Urinary bladder (tissue), 4 donors: ENCODE measurements around the gene CD53. TPM values are rescaled to one million over a fixed set of nuclear protein-coding genes. Genes with fewer than 3 reads are reported as not detected.
"Not testable (repeated sequence)": the region's sequence is repeated elsewhere in the genome, so short reads cannot be mapped to it uniquely, and the experiment has no call there.

Experiments used
- DNase-seq: peaks from one replicate; pipeline ENCODE4 v3.0.0-alpha.2; 2015; ENCODE audit errors: extremely low spot score
- H3K27ac ChIP-seq: one replicate; pipeline ENCODE4 v1.5.1; 2013; ENCODE audit warnings: low read depth, mild to moderate bottlenecking, moderate library complexity
- H3K36me3 ChIP-seq: one replicate; pipeline ENCODE4 v1.6.1; 2013; ENCODE audit warnings: mild to moderate bottlenecking, moderate library complexity; ENCODE audit not compliant: insufficient read depth
- H3K4me1 ChIP-seq: one replicate; pipeline ENCODE4 v1.6.1; 2013; ENCODE audit warnings: mild to moderate bottlenecking, moderate library complexity; ENCODE audit not compliant: insufficient read depth
- H3K4me3 ChIP-seq: one replicate; pipeline ENCODE4 v1.5.1; 2013; ENCODE audit warnings: low read depth, low read length
- WGBS: extraction: QIAGEN DNeasy Blood & Tissue Kit; methylation state at CpG from one replicate; pipeline ENCODE4 v1.1.7; 2013; 5-methylcytosine and 5-hydroxymethylcytosine counted together
- polyA plus RNA-seq: library from polyadenylated mRNA; stranded (reverse); fragments of 200-250 nt; gene quantifications from one replicate; pipeline ENCODE4 v1.2.3, GENCODE V29; 2013
- total RNA-seq: library from RNA; depleted of rRNA; stranded (reverse); fragments of >200 nt; gene quantifications from one replicate; pipeline ENCODE4 v1.2.3, GENCODE V29; 2014
- donor health status: healthy with polysubstance abuse.
- donor health status: healthy.

Gene CD53
- total RNA-seq (21.5 TPM), polyA plus RNA-seq (48.9 TPM)

GRCh38 chr1:110872745-110873720, at the start of gene CD53:
TSS of gene CD53 (plus strand) at chr1:110873148. CDS start at chr1:110891409, 18,261 bp downstream.
- Histone ChIP-seq H3K4me1 (no peaks in the 10 kb centered on the region), H3K27ac (no peak within 1 kb of the TSS), H3K4me3 (peak within 1 kb of the TSS; percentile 33), H3K36me3 (no peaks in the 10 kb centered on the region)
- WGBS: 54% methylated on average over 11 of the region's 11 CpGs
- no peak for DNase-seq

- 78% methylated on average over 4 of the region's 4 CpGs for WGBS
- no peak for DNase-seq
- Histone ChIP-seq H3K27ac (no peak overlapping the region), H3K4me3 (no peak overlapping the region), H3K4me1 (no peaks in the 10 kb centered on the region), H3K36me3 (no peaks in the 10 kb centered on the region)
These were observed 48.8 kb upstream of the CD53 start for GRCh38 chr1:110824192-110824591.

GRCh38 chr1:110829955-110830553, 42.9 kb upstream of the CD53 start:
- Histone ChIP-seq H3K27ac (no peak overlapping the region), H3K4me3 (no peak overlapping the region), H3K4me1 (no peaks in the 10 kb centered on the region), H3K36me3 (no peaks in the 10 kb centered on the region)
- DNase-seq: no peak
- 46% methylated on average over 5 of the region's 5 CpGs for WGBS

- H3K36me3 ChIP-seq, H3K4me1 ChIP-seq, DNase-seq, H3K27ac ChIP-seq, H3K4me3 ChIP-seq: not testable (repeated sequence)
- WGBS: 82% methylated on average over 3 of the region's 3 CpGs
These were observed 39.2 kb upstream of the CD53 start for GRCh38 chr1:110833779-110834178.

GRCh38 chr1:110846861-110847260, 26.1 kb upstream of the CD53 start:
- Histone ChIP-seq H3K27ac (no peak overlapping the region), H3K36me3 (no peaks in the 10 kb centered on the region), H3K4me1 (no peaks in the 10 kb centered on the region), H3K4me3 (no peak overlapping the region)
- DNase-seq: no peak
- 68% methylated on average over 4 of the region's 4 CpGs for WGBS

- DNase-seq: no peak
- Histone ChIP-seq H3K4me1 (no peaks in the 10 kb centered on the region), H3K27ac (no peak overlapping the region), H3K4me3 (no peak overlapping the region), H3K36me3 (no peaks in the 10 kb centered on the region)
- WGBS: 40% methylated on average over 2 of the region's 2 CpGs
These were observed 22.8 kb upstream of the CD53 start for GRCh38 chr1:110850145-110850544.

- Histone ChIP-seq H3K4me3 (no peak overlapping the region), H3K27ac (no peak overlapping the region), H3K36me3 (no peaks in the 10 kb centered on the region), H3K4me1 (no peaks in the 10 kb centered on the region)
- 46% methylated on average over 1 of the region's 1 CpG for WGBS
- DNase-seq: no peak
These were observed 22.3 kb upstream of the CD53 start for GRCh38 chr1:110850627-110851026.

GRCh38 chr1:110853135-110853534, 19.8 kb upstream of the CD53 start:
- DNase-seq: no peak
- Histone ChIP-seq H3K36me3 (no peaks in the 10 kb centered on the region), H3K4me3 (no peak overlapping the region), H3K27ac (no peak overlapping the region), H3K4me1 (no peaks in the 10 kb centered on the region)
- WGBS: 66% methylated on average over 3 of the region's 3 CpGs

GRCh38 chr1:110856410-110856809, 16.5 kb upstream of the CD53 start:
- Histone ChIP-seq H3K4me1 (no peaks in the 10 kb centered on the region), H3K36me3 (no peaks in the 10 kb centered on the region), H3K4me3 (no peak overlapping the region), H3K27ac (no peak overlapping the region)
- 80% methylated on average over 2 of the region's 2 CpGs for WGBS
- DNase-seq: no peak

- Histone ChIP-seq H3K4me3 (no peak overlapping the region), H3K27ac (no peak overlapping the region), H3K36me3 (no peaks in the 10 kb centered on the region), H3K4me1 (no peaks in the 10 kb centered on the region)
- DNase-seq: no peak
- whole genome bisulfite sequencing: 66% methylated on average over 7 of the region's 7 CpGs
These were observed 14.7 kb upstream of the CD53 start for GRCh38 chr1:110857964-110858948.

GRCh38 chr1:110859062-110859461, 13.9 kb upstream of the CD53 start:
- 57% methylated on average over 2 of the region's 2 CpGs for WGBS
- Histone ChIP-seq H3K4me3 (no peak overlapping the region), H3K4me1 (no peaks in the 10 kb centered on the region), H3K36me3 (no peaks in the 10 kb centered on the region), H3K27ac (no peak overlapping the region)
- no peak for DNase-seq

- no peaks in the 10 kb centered on the region for H3K4me1 ChIP-seq
- no peak overlapping the region for H3K27ac ChIP-seq
- no peak overlapping the region for H3K4me3 ChIP-seq
- no peak for DNase-seq
- no peaks in the 10 kb centered on the region for H3K36me3 ChIP-seq
- WGBS: 68% methylated on average over 2 of the region's 2 CpGs
These were observed 12.8 kb upstream of the CD53 start for GRCh38 chr1:110860174-110860573.

GRCh38 chr1:110860620-110861019, 12.3 kb upstream of the CD53 start:
- H3K36me3 ChIP-seq, DNase-seq: not testable (repeated sequence)
- 66% methylated on average over 2 of the region's 2 CpGs for WGBS

More at GRCh38 chr1:110860620-110861019, 12.3 kb upstream of the CD53 start:
- not testable (repeated sequence) for H3K4me3 ChIP-seq, H3K27ac ChIP-seq, H3K4me1 ChIP-seq
